ENCODE measurements around the gene TRDN.

DNA sequence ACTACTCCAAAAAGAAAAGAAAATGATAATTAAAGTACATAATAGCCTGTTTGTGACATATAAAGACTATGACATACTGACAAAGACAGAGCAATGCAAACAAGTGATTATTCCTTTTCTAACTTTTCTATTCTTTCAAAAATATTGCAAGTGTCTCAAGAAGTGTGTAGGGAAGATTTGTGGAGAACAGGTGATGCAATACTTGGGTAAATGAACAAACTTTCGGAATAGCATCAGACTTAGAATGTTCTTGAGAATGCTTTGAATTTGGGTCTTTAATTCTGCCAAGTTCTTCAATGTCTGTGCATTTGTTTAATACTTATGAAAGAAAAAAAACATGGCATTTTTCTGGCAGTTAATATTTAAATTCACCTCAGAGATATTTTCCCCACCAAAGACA is 40.0 kb upstream of the TRDN start:
- TF ChIP-seq, protein P1, sequence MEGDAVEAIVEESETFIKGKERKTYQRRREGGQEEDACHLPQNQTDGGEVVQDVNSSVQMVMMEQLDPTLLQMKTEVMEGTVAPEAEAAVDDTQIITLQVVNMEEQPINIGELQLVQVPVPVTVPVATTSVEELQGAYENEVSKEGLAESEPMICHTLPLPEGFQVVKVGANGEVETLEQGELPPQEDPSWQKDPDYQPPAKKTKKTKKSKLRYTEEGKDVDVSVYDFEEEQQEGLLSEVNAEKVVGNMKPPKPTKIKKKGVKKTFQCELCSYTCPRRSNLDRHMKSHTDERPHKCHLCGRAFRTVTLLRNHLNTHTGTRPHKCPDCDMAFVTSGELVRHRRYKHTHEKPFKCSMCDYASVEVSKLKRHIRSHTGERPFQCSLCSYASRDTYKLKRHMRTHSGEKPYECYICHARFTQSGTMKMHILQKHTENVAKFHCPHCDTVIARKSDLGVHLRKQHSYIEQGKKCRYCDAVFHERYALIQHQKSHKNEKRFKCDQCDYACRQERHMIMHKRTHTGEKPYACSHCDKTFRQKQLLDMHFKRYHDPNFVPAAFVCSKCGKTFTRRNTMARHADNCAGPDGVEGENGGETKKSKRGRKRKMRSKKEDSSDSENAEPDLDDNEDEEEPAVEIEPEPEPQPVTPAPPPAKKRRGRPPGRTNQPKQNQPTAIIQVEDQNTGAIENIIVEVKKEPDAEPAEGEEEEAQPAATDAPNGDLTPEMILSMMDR (IDR thresholded peaks at IDR 0.05; ENCODE audit: low read depth, low read length, poor library complexity, severe bottlenecking), result no peak
- TF ChIP-seq EZH2phosphoT487 (IDR thresholded peaks at IDR 0.05; ENCODE audit: borderline replicate concordance, low read length), result no peak

Data from DOHH2 (cell line).